ENCODE measurements around the gene ADH5.

- TF ChIP-seq CTCF (conservative IDR thresholded peaks at IDR 0.05; ENCODE audit: low read length) (no peak), EZH2phosphoT487 (IDR thresholded peaks at IDR 0.05; ENCODE audit: borderline replicate concordance, low read depth, low read length) (no peak)
Measured at GRCh38 chr4:99136329-99136728, 47.7 kb upstream of the ADH5 start.
